Fibroblast of the aortic adventitia (primary cell): ENCODE data around the gene CREB3L2. TPM values are rescaled to one million over a fixed set of nuclear protein-coding genes. Genes with fewer than 3 reads are reported as not detected.

Experiments used
- DNase-seq: peaks from one replicate; pipeline ENCODE4 v3.0.0-alpha.2; 2010; ENCODE audit warnings: low read depth
- H3K4me3 ChIP-seq: 2 replicates; pipeline ENCODE4 v1.5.1; 2011; ENCODE audit warnings: low read depth, mild to moderate bottlenecking, control low read depth, low read length, moderate library complexity
- CTCF ChIP-seq: IDR thresholded peaks from 2 replicates; pipeline ENCODE4 v1.5.1; 2011; ENCODE audit warnings: mild to moderate bottlenecking, low read length, control low read depth, inconsistent platforms; ENCODE audit not compliant: insufficient read depth
- total RNA-seq: library from RNA; depleted of rRNA; stranded (reverse); fragments of >200 nt; gene quantifications from 2 replicates; pipeline ENCODE4 v1.2.3, GENCODE V29; 2012; ENCODE audit warnings: low replicate concordance

CREB3L2 gene
- total RNA-seq, 1 donor, result 36.8 TPM

- DNase-seq, result no peak
- TF ChIP-seq CTCF, result no peak
- H3K4me3 ChIP-seq, result no peak overlapping the region
Observed at GRCh38 chr7:137981668-137982067, 20.2 kb downstream of the CREB3L2 start.

DNA sequence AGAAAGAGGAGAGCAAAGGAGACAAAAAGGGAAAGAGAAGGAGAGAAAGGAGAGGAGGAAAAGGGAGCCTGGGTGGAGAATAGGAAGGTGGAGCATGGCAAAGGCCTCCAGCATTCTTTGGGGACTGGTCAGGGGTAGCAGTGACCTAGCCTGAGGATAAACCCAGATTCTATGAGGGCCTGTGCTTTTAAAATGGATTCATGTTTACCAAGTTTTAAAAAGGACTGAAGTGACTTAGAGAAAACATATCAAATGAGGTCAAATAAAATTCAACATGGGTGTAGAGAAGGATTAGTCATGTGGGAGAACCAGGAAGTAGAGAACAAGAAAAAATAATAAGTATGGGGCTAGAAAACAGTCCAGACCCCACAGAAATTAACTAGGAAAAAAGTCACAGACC is 20.7 kb downstream of the CREB3L2 start:
- no peak for DNase-seq
- H3K4me3 ChIP-seq, result no peak overlapping the region
- TF ChIP-seq CTCF, result no peak

DNA sequence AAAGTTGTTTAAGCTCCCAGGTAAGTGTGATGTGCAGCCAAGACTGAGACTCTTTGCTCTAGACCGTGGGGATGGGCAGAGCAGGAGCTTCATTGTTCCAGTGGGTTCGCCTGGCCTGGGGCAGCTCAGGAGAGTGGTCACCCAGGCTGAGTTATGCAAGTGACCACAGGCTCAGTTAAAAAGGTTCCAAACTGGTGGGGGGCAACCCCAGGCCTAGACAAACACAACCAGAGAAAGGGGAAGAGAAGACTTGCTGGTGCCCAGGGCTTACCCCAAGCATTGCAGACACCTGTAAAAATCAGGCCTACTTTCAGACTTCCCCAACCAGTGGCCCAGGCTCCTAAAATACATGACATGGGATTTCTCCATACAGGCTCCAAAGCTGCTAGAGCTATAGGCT is 21.6 kb downstream of the CREB3L2 start:
- H3K4me3 ChIP-seq, result no peak overlapping the region
- no peak for DNase-seq
- TF ChIP-seq CTCF, result no peak

GRCh38 chr7:137978464-137979237 is 23.2 kb downstream of the CREB3L2 start:
- no peak for TF ChIP-seq CTCF
- peak; percentile 96 for DNase-seq
- H3K4me3 ChIP-seq, result no peak overlapping the region

DNA sequence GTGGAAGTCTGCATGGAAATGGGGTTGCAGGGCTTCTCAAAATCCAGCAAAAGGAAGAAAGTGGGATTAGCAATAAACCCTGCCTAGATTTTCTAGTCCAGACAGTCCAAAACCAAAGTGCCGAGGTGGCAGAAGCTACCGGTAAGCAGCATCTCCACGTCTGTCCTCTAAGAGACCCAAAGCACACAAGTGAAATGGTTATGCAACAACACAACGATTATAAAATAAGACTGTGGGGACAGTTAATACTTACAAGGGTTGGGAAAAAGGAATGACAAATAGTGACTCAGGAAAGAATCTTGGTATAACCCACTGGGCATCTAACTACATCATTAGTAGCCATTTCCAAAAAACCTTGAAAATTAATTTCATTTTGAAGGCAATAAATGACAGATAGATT is 24.7 kb downstream of the CREB3L2 start:
- DNase-seq, result no peak
- no peak for TF ChIP-seq CTCF
- no peak overlapping the region for H3K4me3 ChIP-seq

DNA sequence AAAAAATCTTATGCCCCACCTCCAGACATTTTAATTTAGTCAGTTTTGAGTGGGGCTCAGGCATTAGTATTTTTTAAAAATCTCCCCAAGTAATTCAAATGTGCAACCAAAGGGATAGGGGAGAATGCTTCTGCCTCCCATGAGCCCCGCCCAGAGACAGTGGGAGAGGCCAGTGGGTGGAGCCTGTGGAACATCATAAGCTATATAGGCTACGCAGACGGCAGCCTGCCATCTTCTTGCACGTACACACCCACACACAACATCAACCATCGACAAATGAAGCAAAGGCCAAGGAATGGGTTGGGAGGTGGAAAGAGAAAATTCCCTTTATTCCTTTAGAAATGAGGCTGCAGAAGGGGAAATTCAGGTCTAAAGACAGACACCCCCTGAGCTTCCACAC is 25.2 kb downstream of the CREB3L2 start:
- TF ChIP-seq CTCF, result no peak
- no peak overlapping the region for H3K4me3 ChIP-seq
- DNase-seq, result no peak

DNA sequence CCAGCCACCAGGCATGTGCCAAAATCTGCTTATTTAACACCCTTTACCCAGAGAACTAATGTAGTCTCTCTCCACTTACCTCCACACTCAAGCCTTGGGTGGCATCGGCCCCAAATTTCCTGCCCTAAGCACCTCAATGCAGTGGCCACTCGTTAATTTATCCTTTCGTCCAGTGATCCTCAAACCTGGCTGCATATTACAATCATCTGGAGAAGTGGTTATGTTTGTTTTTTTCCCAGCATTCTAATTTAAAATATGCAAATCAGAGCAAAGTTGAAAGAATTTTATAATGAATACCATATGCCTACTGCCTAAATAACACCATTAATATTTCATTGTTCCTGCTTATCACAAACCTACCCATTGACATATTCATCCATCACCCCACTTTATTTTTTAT is 25.7 kb downstream of the CREB3L2 start:
- DNase-seq, result no peak
- no peak for TF ChIP-seq CTCF
- H3K4me3 ChIP-seq, result no peak overlapping the region
